Activated CD8-positive, alpha-beta memory T cell treated with anti-CD3 and anti-CD28 coated beads for 48 hours (primary cell): Measurements from ENCODE around the gene SMIM22.

ENCODE experiments used
- DNase-seq, 3 experiments: peaks; one replicate each; pipeline ENCODE4 v3.0.0-alpha.2; 2020; ENCODE audit warnings: low read depth in 2 of 3, low spot score in 2 of 3

Gene SMIM22

DNA sequence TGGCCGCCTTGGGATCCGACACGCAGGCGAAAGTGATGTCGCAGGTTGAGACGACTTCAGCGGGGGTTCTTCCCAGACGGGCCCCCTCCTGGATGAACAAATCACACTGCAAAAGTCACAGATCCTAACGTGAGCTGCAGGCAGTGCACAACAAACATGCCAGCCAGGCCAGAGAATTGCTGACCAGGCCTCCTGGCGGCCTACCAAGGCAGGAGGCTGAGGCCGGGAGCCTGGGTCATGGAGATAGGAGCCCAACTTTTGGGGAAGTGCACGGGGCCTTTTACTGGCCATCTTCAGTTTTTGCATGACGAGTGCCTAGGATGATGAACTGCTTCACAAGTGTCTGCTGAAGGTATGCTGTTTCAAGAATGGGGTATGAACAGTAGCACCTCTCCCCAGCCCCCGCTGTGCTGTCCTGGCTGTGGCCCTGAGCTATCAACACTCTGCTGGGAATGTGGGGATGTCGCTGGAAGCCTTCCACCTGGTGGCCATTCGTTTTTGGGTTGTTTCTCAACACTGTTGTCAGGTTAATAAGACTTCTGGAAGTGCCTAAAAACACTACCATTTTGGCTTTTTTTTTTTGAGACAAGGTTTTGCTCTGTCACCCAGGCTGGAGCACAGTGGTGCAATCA lies 19.5 kb downstream of the SMIM22 start:
- no peak for DNase-seq

- no peak for DNase-seq
Observed at GRCh38 chr16:4820652-4821051, 25.5 kb downstream of the SMIM22 start.

- DNase-seq, result no peak
Observed at GRCh38 chr16:4825196-4825595, 30.0 kb downstream of the SMIM22 start.

GRCh38 chr16:4826526-4826925 lies 31.4 kb downstream of the SMIM22 start:
- no peak for DNase-seq

GRCh38 chr16:4826980-4827379 lies 31.8 kb downstream of the SMIM22 start:
- no peak for DNase-seq

DNA sequence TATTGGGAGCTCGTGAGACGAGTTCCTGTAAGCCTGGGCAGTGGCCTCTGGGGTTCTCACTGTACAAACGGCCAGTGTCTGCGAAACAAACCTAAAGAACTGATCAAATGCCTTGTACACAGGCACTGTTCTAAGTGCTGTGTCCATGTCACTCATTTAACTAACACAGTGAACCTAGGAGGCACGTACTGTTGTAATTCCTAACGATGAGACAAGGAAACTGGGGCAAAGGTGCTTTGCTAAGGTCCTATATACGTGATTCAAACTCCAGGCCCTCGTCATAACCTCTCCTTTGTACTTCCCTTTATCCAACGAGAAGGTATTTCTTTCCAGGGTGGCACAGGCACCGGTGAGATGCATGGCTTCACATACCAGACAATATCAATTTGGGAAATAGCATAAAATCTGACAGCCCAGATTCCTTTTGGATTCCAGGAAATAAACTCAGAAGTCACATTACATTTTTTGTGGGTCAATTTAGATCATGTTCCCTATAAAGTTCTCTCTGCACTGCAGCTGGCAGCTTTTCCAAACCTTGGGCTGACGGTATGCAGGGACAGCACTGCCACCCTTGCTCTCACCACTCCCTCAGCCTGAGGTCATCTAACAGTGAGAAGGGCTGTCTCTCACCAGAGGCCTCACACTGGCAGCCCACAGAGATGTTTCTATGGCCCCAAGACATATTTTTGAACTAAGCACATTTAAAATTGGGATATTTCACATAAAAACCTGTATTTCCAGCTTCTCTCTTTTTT lies 33.6 kb downstream of the SMIM22 start:
- no peak for DNase-seq

- DNase-seq, result no peak
Observed at GRCh38 chr16:4830408-4830807, 35.2 kb downstream of the SMIM22 start.

DNA sequence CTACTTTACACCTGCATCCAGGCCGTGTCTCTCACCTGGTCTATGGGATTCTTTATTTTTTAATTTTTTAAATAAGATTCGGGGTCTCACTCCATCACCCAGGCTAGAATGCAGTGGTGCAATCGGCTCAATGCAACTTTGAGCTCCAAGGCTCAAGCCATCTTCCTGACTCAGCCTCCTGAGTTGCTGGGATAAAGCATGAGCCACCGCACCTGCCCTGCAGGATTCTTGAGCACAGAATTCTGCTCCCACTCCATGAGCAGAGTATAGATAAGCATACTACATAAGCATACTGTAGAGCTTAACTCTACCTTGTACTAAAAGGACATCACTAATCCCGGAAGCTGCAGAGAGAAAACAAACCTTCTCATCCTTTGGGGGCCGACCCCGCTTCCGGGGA lies 36.4 kb downstream of the SMIM22 start:
- no peak for DNase-seq

DNA sequence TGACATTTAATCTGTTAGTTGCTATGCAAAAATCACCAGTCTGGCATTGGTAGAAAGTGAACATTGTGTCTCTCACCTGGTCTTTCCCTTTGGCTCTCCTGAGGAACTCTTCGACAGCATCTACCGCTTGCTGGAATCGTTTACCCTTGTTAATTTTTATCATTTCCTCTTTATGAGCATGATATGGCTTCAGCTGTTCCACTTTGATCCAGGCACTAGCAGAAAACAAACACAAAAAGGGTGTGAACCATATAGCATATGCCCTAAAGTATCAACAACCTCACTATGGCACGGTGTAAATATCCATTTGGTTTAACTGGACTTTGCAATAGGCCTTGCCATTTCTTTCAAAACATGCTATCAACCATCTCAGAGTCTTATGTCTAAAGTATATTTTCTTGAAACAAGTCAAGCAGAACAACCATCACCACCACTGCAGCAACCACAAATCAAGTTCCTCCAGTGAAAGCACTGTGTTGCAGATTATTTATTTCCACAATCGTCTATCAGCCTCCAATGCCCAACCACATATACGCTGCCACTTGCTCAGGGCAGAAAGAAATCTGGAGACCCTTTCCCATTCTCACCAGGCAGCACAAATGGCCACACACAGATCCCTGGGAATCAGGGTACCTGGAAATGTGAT lies 37.7 kb downstream of the SMIM22 start:
- DNase-seq, result no peak

DNA sequence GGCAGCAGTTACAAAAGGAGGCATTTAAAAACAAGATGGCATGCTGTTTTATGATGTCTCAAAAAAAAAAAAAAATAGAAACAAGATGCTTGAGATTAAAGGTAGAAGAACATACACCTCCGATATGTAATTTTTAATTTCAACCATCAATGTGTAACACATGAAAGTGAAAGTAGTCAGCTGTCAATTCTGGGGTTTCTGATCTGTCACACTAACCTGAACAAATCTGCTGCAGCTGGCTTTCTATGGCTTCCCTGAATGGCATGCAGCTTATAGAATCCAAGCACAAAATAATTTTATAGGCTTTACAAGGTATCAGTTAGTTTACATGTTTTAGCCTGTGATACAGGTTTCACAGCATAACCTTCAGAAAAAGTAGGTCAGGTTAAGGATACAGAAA lies 38.4 kb downstream of the SMIM22 start:
- no peak for DNase-seq

DNA sequence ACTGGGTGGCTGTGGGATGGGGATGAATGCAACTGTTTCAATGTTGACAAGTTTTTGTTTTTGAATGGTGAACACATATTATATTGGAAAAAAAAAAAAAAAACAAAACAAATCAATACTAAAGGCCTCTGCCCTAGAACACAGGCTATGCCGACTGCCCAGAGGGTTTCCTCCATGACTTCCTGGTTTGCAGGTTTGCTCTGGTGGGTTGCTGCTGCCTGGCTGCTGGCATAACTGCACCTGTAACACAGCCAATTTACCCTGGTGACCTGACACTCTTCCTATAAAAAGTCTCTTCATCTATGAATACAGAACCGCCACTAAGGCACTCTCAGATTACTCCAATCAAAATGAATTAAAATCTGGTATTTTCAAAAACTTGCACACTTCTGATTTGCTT lies 41.6 kb downstream of the SMIM22 start:
- no peak for DNase-seq

GRCh38 chr16:4837733-4838501 lies 42.7 kb downstream of the SMIM22 start:
- no peak for DNase-seq

- no peak for DNase-seq
Observed at GRCh38 chr16:4839942-4840341, 44.8 kb downstream of the SMIM22 start.

DNA sequence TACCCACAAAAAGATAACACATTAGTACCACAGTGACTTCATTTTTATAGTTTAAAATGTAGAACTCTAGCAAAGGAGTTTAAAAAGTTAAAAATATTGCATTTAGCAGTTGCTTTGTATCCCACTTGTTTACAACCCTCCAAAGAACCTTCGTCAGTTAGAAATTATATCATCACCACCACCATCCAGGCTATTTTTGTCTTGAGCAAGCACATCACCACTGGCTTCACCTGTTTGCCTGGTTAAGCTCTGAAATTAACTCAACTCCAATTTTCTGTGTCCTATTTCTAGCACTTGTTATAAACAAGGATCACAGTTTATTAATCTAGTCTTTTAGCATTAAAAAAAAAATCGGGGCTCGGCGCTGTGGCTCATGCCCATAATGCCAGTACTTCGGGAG lies 45.8 kb downstream of the SMIM22 start:
- no peak for DNase-seq
